B cell (primary cell): ENCODE measurements around the gene IFNA6. TPM values are rescaled to one million over a fixed set of nuclear protein-coding genes. Genes with fewer than 3 reads are reported as not detected.

ENCODE experiments used
- ATAC-seq: fragments of 200-7000 bp; cut with Tn5 transposase; one replicate; pipeline ENCODE4 v1.10.0; 2021; ENCODE audit warnings: low read depth, mild to moderate bottlenecking, moderate number of reproducible peaks, moderate library complexity
- CTCF ChIA-PET: fragments of 350-600 bp; sonication (Branson Sonifier 250); formaldehyde crosslinking; loops from one replicate; lab custom pipeline; 2021; ENCODE audit warnings: antibody characterized with exemption, inconsistent platforms; lab: Charles Lee
- POLR2A ChIA-PET: fragments of 350-600 bp; sonication (Branson Sonifier 250); formaldehyde crosslinking; loops from one replicate; lab custom pipeline; 2021; ENCODE audit warnings: antibody characterized with exemption; lab: Charles Lee
- DNase-seq: peaks from one replicate; pipeline ENCODE4 v3.0.0; 2013
- H2AFZ ChIP-seq: 2 replicates; pipeline ENCODE4 v1.6.1; 2012; ENCODE audit warnings: mild to moderate bottlenecking, low read depth, low read length; ENCODE audit not compliant: insufficient read depth, poor library complexity, severe bottlenecking
- H3K27ac ChIP-seq, 2 donors: 1 replicate in 1 of 2; 2 replicates in 1 of 2; pipeline ENCODE4 v1.5.1; 2012 to 2013; ENCODE audit warnings: low read length in 2 of 2, mild to moderate bottlenecking in 2 of 2, moderate library complexity in 1 of 2
- H3K27me3 ChIP-seq, 4 experiments: fragments of 200-600 bp in 1 of 4; sonication (generic) in 1 of 4; replicated peaks in 1 of 4; 1 replicate in 2 of 4; 2 replicates in 2 of 4; pipeline versions ENCODE4 v1.6.1 to v1.7.0; 2013 to 2016; ENCODE audit warnings: low read length in 3 of 4, mild to moderate bottlenecking in 2 of 4, mixed read lengths in 1 of 4, moderate library complexity in 1 of 4; ENCODE audit not compliant: insufficient read depth in 4 of 4, control insufficient read depth in 3 of 4; ENCODE audit errors: control extremely low read depth in 1 of 4
- H3K36me3 ChIP-seq, 2 experiments: replicated peaks in 1 of 2; 1 replicate in 1 of 2; 2 replicates in 1 of 2; pipeline versions ENCODE4 v1.6.1 to v1.7.1; 2013; ENCODE audit warnings: low read length in 1 of 2; ENCODE audit not compliant: insufficient read depth in 2 of 2, control insufficient read depth in 1 of 2; ENCODE audit errors: control extremely low read depth in 1 of 2, extremely low read depth in 1 of 2
- H3K4me1 ChIP-seq, 2 donors: fragments of 200-600 bp in 1 of 2; sonication (generic) in 1 of 2; 1 replicate in 1 of 2; 2 replicates in 1 of 2; pipeline versions ENCODE4 v1.5.1 to v1.6.1; 2013 to 2017; ENCODE audit warnings: low read length in 2 of 2; ENCODE audit not compliant: control insufficient read depth in 2 of 2, insufficient read depth in 2 of 2
- H3K4me2 ChIP-seq: replicated peaks from 2 replicates; pipeline ENCODE3; 2012; ENCODE audit warnings: mild to moderate bottlenecking, low read depth, low read length; ENCODE audit not compliant: poor library complexity, severe bottlenecking
- H3K4me3 ChIP-seq, 5 experiments: fragments of 200-600 bp in 1 of 5; sonication (generic) in 1 of 5; 1 replicate in 3 of 5; 2 replicates in 2 of 5; pipeline versions ENCODE4 v1.5.1 to v1.7.0; 2011 to 2016; ENCODE audit warnings: low read length in 4 of 5, mild to moderate bottlenecking in 4 of 5, low read depth in 2 of 5, control low read depth in 1 of 5, moderate library complexity in 1 of 5; ENCODE audit not compliant: insufficient read depth in 1 of 5; ENCODE audit errors: control extremely low read depth in 1 of 5, extremely low read depth in 1 of 5
- H3K79me2 ChIP-seq: fragments of 200-600 bp; sonication (generic); one replicate; pipeline ENCODE4 v1.6.0; 2016; ENCODE audit warnings: low read length; ENCODE audit not compliant: control insufficient read depth, insufficient read depth
- H3K9ac ChIP-seq: fragments of 200-600 bp; sonication (generic); 2 replicates; pipeline ENCODE4 v1.6.1; 2017; ENCODE audit warnings: mild to moderate bottlenecking, low read length, moderate library complexity
- H3K9me3 ChIP-seq, 3 donors: one replicate each; pipeline versions ENCODE4 v1.6.1 to v1.7.1; 2013; ENCODE audit warnings: low read length in 2 of 3; ENCODE audit not compliant: control insufficient read depth in 2 of 3, insufficient read depth in 1 of 3; ENCODE audit errors: control extremely low read depth in 1 of 3
- H4K20me1 ChIP-seq: 2 replicates; pipeline ENCODE4 v1.6.0; 2012; ENCODE audit warnings: mild to moderate bottlenecking, low read length; ENCODE audit not compliant: insufficient read depth, control insufficient read depth, poor library complexity, severe bottlenecking
- H3K27ac Mint-ChIP-seq: one replicate; pipeline ENCODE4 v1.8.0; 2021; ENCODE audit warnings: mixed read lengths
- H3K27me3 Mint-ChIP-seq: one replicate; pipeline ENCODE4 v1.8.0; 2021; ENCODE audit warnings: mixed read lengths
- H3K4me1 Mint-ChIP-seq: one replicate; pipeline ENCODE4 v1.8.0; 2021; ENCODE audit warnings: mixed read lengths
- H3K4me3 Mint-ChIP-seq: one replicate; pipeline ENCODE4 v1.8.0; 2021; ENCODE audit warnings: mixed read lengths
- H3K9me3 Mint-ChIP-seq: one replicate; pipeline ENCODE4 v1.8.0; 2022; ENCODE audit warnings: mixed read lengths; ENCODE audit not compliant: insufficient read depth
- CTCF ChIP-seq: fragments of 200-600 bp; IDR thresholded peaks from one replicate; pipeline ENCODE4 v1.8.0; 2022; ENCODE audit warnings: antibody characterized with exemption, mild to moderate bottlenecking
- EZH2 ChIP-seq: IDR thresholded peaks from 2 replicates; pipeline ENCODE4 v1.6.1; 2012; ENCODE audit warnings: borderline replicate concordance, low read depth, mild to moderate bottlenecking, moderate library complexity, low read length; ENCODE audit not compliant: insufficient read depth, poor library complexity, severe bottlenecking
- WGBS: methylation state at CpG from one replicate; pipeline ENCODE4 v1.1.5; 2013; ENCODE audit warnings: missing lambda C conversion rate; ENCODE audit not compliant: insufficient coverage; 5-methylcytosine and 5-hydroxymethylcytosine counted together
- intact Hi-C: fragments of 100-400 bp; cut with micrococcal nuclease; formaldehyde crosslinking; loops from one replicate; pipeline ENCODE4 v1.10.0; 2022
- polyA plus RNA-seq: library from polyadenylated mRNA; depleted of rRNA; stranded (reverse); fragments of >200 nt; gene quantifications from 2 replicates; pipeline ENCODE4 v1.2.3, GENCODE V29; 2012
- total RNA-seq, 2 donors: library from RNA; stranded (reverse); fragments of 120-200 nt in 1 of 2; gene quantifications; 1 replicate in 1 of 2; 2 replicates in 1 of 2; pipeline versions ENCODE4 v1.2.3 to v1.2.4, GENCODE V29; 2013 to 2022

The IFNA6 gene
- total and polyA plus RNA-seq, 2 donors (not counting 1 experiment from before 2014, with no cell fraction given): not detected

GRCh38 chr9:21334701-21335632 lies 15.7 kb downstream of the IFNA6 start, which contains the start of gene KLHL9:
Gene KLHL9, minus strand, starts transcription at chr9:21335404. Its CDS starts 545 bp downstream, at chr9:21334859.
- TF ChIP-seq EZH2 (no peak), CTCF (no peak)
- ChIA-PET POLR2A (interaction anchor here (1.1 kb wide), 1 partner anchor 713 kb away, joined by 6 read pairs; the partner anchor contains the start of gene MLLT3), CTCF (interaction anchor here (0.5 to 4.1 kb wide), 11 partner anchors 9 to 479 kb away, joined by 3 to 25 read pairs (median 4); no protein-coding TSS in a partner anchor)
- peaks cover 57% of the 10 kb centered on the region for H3K79me2 ChIP-seq
- peaks cover 18 to 27% of the 10 kb centered on the region in 2 donors for H3K4me1 ChIP-seq
- peak; percentile 89 for ATAC-seq
- Mint-ChIP-seq H3K4me1 (peaks cover 49% of the 10 kb centered on the region), H3K27ac (peak within 1 kb of the TSS; percentile 92), H3K4me3 (peak within 1 kb of the TSS; percentile 95), H3K27me3 (peaks cover 12% of the 10 kb centered on the region), H3K9me3 (no peaks in the 10 kb centered on the region)
- intact Hi-C loops: loop anchor here (1.0 to 10.0 kb wide), 7 partner anchors 9 to 713 kb away; partner anchors contain the start of genes CDKN2A, CDKN2B-AS1 and MLLT3
- peak; percentile 93 for DNase-seq
- peak within 1 kb of the TSS; percentile 90 for H3K27ac ChIP-seq
- H2AFZ ChIP-seq: peak within 1 kb of the TSS; percentile 83
- peaks cover 31% of the 10 kb centered on the region for H4K20me1 ChIP-seq
- H3K27me3 ChIP-seq: peaks cover 0 to 6% (median under 1%) of the 10 kb centered on the region in 4 experiments
- no peaks in the 10 kb centered on the region for H3K9me3 ChIP-seq
- H3K36me3 ChIP-seq: peaks cover 0 to 5% of the 10 kb centered on the region in 2 experiments
- WGBS: under 1% methylated on average over 51 of the region's 55 CpGs
- H3K4me3 ChIP-seq: peak within 1 kb of the TSS; percentile 83 to 97 (median 89)
- peak within 1 kb of the TSS; percentile 81 for H3K9ac ChIP-seq
- H3K4me2 ChIP-seq: peak within 1 kb of the TSS; percentile 74
